ENCODE data around the gene STOM.
"Not testable (repeated sequence)": the region's sequence is repeated elsewhere in the genome, so short reads cannot be mapped to it uniquely, and the experiment has no call there.

STOM gene

GRCh38 chr9:121369595-121370265 lies at the start of gene STOM:
STOM (minus strand) TSS chr9:121370250; CDS start chr9:121370187, 63 bp downstream.
- DNase-seq = peak; percentile 36

DNA sequence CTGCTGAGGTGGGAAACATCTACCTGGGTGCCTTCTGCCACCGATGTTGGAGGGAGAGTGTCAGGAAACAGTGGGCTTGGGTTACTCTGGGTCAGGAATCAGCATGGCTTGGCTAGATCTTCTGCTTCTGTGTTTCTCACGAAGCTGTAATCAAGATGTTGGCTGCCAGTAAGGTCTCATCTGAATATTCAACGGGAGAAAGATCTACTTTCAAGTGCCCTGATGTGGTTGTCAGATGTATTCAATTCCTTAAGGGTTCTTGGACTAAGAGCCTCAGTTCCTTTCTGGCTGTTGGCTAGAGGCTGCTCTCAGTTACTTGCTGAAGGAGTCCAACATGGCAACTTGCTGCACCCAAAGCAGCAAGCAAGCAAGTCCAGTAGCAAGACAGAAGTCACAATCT lies 41.9 kb upstream of the STOM start:
- DNase-seq = no peak

GRCh38 chr9:121405899-121406298 lies 35.8 kb upstream of the STOM start:
- DNase-seq = no peak

DNA sequence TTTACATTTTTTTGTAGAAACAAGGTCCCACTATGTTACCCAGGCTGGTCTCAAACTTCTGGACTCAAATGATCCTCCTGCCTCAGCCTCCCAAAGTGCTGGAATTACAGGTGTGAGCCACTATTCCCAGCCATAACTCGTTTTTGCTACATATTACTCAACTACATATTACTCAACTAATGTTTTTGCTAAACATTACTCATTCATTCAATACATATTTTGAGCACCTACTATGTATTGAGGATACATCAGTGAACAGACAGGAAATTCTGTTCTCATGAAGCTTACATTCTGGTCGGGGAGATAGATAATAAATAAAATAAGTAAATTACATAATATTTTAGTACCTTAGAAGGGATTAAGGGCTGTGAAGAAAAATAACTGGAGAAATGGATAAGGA lies 34.9 kb upstream of the STOM start:
- DNase-seq = no peak

- no peak for DNase-seq
Measured at GRCh38 chr9:121399883-121400607, 30.0 kb upstream of the STOM start.

GRCh38 chr9:121399126-121399882 lies 29.3 kb upstream of the STOM start:
- DNase-seq = no peak

DNA sequence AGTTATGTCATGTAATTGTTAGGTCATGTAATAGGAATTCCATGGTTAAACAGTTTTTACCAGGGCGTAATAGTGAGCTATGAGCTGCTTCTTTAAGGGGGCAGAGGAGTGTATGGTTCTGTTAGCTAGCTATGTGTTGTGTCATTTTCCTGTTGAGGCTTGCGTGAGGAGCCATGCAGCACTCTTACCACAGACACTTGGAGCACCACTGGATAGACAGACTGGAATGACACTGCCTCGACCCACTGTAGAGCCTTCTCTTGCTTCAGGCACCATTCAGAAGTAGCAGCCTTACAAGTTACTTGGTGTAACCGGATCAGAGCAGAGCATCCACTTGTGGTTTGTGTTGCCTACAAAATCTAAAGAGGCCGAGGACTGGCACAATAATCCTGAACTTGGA lies 28.3 kb upstream of the STOM start:
- DNase-seq = no peak

GRCh38 chr9:121397277-121397676 lies 27.2 kb upstream of the STOM start:
- DNase-seq = not testable (repeated sequence)

DNA sequence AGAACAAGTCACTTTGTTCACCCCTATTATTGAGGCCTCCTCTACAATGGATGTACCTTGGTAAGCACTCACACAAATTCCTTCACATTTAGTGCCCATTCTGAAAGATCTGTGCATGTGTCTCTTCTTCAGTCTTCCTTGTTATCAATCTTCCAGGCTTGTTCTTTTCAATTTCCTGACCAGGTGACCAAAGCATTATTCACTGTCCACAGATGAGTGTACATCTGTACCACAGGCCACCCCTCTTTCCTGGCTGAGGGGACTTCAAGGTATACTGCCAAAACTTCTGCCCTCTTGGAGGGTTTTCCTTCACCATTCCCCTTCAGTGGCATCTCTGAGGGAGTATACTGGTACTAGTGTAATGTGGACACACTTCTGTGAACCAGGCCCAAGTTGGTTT lies 25.5 kb upstream of the STOM start:
- DNase-seq = no peak

DNA sequence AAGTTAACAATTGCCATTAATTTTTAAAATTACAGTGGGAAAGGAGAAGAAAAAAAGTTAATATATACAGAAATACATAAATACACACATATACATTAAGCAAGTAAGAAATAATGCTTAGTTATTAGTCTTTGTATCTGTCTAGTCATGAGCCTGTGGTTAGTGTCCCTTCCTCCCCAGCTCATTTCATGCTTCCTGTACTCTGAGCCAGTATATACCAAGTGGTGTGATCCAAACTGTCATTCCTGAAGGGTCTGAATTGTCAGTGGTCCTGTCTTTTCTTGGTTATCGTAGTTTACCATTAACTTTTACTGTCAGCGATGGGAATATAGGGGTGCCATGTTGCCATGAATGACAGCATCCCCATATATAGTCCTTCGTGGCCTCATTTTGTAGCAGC lies 24.2 kb upstream of the STOM start:
- DNase-seq = no peak

GRCh38 chr9:121393318-121393717 lies 23.3 kb upstream of the STOM start:
- DNase-seq = no peak

- no peak for DNase-seq
Measured at GRCh38 chr9:121390372-121390771, 20.3 kb upstream of the STOM start.

- DNase-seq = no peak
Measured at GRCh38 chr9:121388140-121388905, 18.3 kb upstream of the STOM start.

DNA sequence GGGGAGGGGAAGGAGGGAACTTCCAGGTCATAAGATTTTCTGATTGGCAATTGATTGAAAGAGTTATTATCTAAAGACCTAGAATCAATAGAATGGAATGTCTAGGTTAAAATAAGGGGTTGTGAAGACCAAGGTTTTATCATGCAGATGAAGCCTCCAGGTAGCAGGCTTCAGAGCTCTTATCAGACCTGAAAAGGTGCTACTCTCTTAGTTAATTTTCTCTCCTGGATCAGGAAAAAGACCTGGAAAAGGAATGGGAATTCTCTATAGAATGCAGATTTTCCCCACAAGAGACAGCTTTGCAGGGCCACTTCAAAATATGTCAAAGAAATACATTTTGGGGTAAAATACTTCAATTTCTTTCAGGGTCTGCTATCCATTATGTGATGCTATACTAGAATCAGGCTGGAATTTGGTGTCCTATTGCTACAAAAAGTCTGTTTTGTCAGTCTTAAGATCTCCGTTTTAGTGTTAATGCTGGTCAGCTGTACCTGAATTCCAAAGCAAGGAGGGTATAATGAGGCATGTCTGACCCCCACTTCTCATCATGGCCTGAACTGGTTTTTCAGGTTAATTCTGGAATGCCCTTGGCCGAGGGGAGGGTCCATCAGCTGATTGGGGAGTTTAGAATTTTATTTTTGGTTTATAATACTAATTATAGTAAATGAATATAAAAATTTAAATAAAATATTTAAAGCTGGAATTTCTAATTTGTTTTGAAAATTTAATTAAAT lies 16.6 kb upstream of the STOM start:
- DNase-seq = no peak

GRCh38 chr9:121383715-121384114 lies 13.7 kb upstream of the STOM start:
- DNase-seq = no peak

DNA sequence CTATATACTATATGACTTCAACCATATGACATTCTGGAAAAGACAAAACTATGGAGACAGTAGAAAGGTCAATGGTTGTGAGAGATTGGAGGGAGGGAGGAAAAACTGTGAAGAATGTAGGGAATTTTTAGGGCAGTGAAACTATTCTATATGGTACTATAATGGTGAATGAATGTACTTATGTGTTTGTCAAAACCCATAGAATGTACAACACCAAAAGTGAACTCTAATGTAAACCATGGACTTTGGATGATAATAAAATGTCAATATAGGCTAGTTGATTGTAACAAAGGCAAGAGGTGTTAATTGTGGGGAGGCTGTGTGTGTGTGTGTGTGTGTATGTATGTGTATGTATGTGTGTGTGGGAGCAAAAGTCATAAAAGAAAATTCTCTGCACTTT lies 10.8 kb upstream of the STOM start:
- DNase-seq = no peak

GRCh38 chr9:121376214-121376830 lies 6.3 kb upstream of the STOM start:
- no peak for DNase-seq

- DNase-seq = no peak
Measured at GRCh38 chr9:121373011-121373729, 3.1 kb upstream of the STOM start.

GRCh38 chr9:121372239-121373010 lies 2.4 kb upstream of the STOM start:
- no peak for DNase-seq

DNA sequence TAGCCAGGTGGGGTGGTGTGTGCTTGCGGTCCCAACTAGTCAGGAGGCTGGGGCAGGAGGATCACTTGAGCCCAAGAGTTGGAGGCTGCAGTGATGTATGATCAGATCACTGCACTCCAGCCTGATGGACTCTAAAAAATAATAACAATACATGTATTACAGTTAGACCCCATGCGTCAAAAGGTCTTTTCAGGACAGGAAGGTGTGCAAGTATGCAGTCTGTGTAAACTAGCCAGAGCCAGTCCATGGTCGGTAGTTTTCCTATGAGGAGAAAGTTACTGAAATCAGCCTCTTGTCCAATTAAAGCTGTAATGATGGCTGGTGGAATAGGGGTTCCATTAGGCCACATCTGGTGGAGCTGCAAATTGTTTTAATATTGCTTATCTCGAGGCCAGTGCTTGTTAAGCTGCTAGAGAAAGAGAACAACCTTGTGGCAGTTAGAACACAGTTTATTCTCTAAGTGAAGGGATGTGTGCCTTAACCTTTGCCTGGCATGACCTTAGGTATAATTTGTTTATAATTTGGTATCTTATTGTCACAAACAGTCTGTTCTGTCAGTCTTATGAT lies 1.5 kb upstream of the STOM start:
- DNase-seq = no peak
